Transverse colon (tissue), 4 donors: Measurements from ENCODE around the gene ZNF90. TPM values are rescaled to one million over a fixed set of nuclear protein-coding genes. Genes with fewer than 3 reads are reported as not detected.

ENCODE experiments used
- DNase-seq: peaks from one replicate; pipeline ENCODE4 v3.0.0-alpha.2; 2019
- H3K27ac ChIP-seq, 4 donors: fragments of 200-600 bp; sonication (generic); 2 replicates each; pipeline ENCODE4 v1.5.1; 2016 to 2018; ENCODE audit warnings: inconsistent platforms in 4 of 4
- H3K27me3 ChIP-seq: fragments of 200-600 bp; sonication (generic); 2 replicates; pipeline ENCODE4 v1.5.1; 2017; ENCODE audit warnings: inconsistent platforms
- H3K36me3 ChIP-seq, 4 donors: fragments of 200-600 bp; sonication (generic); 2 replicates each; pipeline ENCODE4 v1.5.1; 2017 to 2019; ENCODE audit warnings: inconsistent platforms in 4 of 4
- H3K4me1 ChIP-seq, 4 donors: fragments of 200-600 bp; sonication (generic); 2 replicates each; pipeline ENCODE4 v1.5.1; 2017 to 2020; ENCODE audit warnings: inconsistent platforms in 4 of 4
- H3K4me3 ChIP-seq, 4 donors: fragments of 200-600 bp; sonication (generic); 1 replicate in 1 of 4; 2 replicates in 3 of 4; pipeline versions ENCODE4 v1.5.1 to v1.6.1; 2017 to 2019; ENCODE audit warnings: inconsistent platforms in 4 of 4
- H3K9me3 ChIP-seq, 2 donors: fragments of 200-600 bp; sonication (generic); 2 replicates each; pipeline ENCODE4 v1.5.1; 2017 to 2019; ENCODE audit warnings: inconsistent platforms in 2 of 2
- CTCF ChIP-seq, 5 experiments: fragments of 200-600 bp in 3 of 5; fragments of 450-650 bp in 2 of 5; sonication (generic) in 3 of 5; IDR thresholded peaks; 1 replicate in 2 of 5; 2 replicates in 3 of 5; pipeline ENCODE4 v1.5.1; 2016 to 2017; ENCODE audit warnings: antibody characterized with exemption in 5 of 5, inconsistent platforms in 3 of 5, mild to moderate bottlenecking in 2 of 5, moderate library complexity in 1 of 5
- EP300 ChIP-seq: sonication (generic); formaldehyde crosslinking; IDR thresholded peaks from one replicate; pipeline ENCODE4 v1.6.1; 2017; ENCODE audit warnings: antibody characterized with exemption, low read depth
- POLR2A ChIP-seq: fragments of 450-650 bp; IDR thresholded peaks from one replicate; pipeline ENCODE4 v1.6.1; 2016; ENCODE audit warnings: antibody characterized with exemption, mild to moderate bottlenecking, moderate library complexity
- POLR2AphosphoS5 ChIP-seq, 3 donors: sonication (generic); formaldehyde crosslinking; IDR thresholded peaks; one replicate each; pipeline ENCODE4 v1.6.1; 2016; ENCODE audit warnings: antibody characterized with exemption in 3 of 3
- WGBS, 2 donors: methylation state at CpG; one replicate each; pipeline ENCODE4 v1.1.5; 2018; ENCODE audit warnings: low coverage in 1 of 2; 5-methylcytosine and 5-hydroxymethylcytosine counted together
- in situ Hi-C, 4 donors: fragments of 200-750 bp; cut with MboI; loops; one replicate each; pipeline versions ENCODE4 v1.15.0 to v1.15.1; 2017; ENCODE audit warnings: low sequenced_read_pairs in 3 of 4, low pct_ligation_motif_present in 1 of 4, low pct_unique_long_range_greater_than_20kb in 1 of 4
- intact Hi-C: fragments of 100-400 bp; cut with DNase I; formaldehyde crosslinking; loops from one replicate; pipeline ENCODE4 v1.15.1; 2023; ENCODE audit warnings: low total_unique reads
- total RNA-seq, 4 donors: library from RNA; depleted of rRNA; stranded (reverse); fragments of >200 nt; gene quantifications; one replicate each; pipeline ENCODE4 v1.1.0, GENCODE V29; 2016

The ZNF90 gene
- total RNA-seq, 4 donors from 2014 or later: 3.4 to 24.5 (median 7.0) TPM

- Histone ChIP-seq H3K4me3 (no peak overlapping the region), H3K9me3 (no peaks in the 10 kb centered on the region), H3K27ac (no peak overlapping the region), H3K4me1 (no peaks in the 10 kb centered on the region), H3K36me3 (no peaks in the 10 kb centered on the region), H3K27me3 (no peaks in the 10 kb centered on the region)
- intact Hi-C loops: no loop called here
- 80 to 90% methylated on average over 2 to 4 of the region's 4 CpGs for WGBS, 2 donors
- in situ Hi-C loops: no loop called here
- no peak for TF ChIP-seq POLR2AphosphoS5 (IDR thresholded peaks at IDR 0.05)
- no peak for TF ChIP-seq CTCF (IDR thresholded peaks at IDR 0.05)
- TF ChIP-seq EP300: no peak
- no peak for TF ChIP-seq POLR2A
- DNase-seq: no peak
Measured at GRCh38 chr19:20154636-20155035, 76.8 kb downstream of the ZNF90 start.

- DNase-seq: no peak
- TF ChIP-seq POLR2A: no peak
- no peak for TF ChIP-seq EP300
- TF ChIP-seq POLR2AphosphoS5 (IDR thresholded peaks at IDR 0.05): no peak
- no peak for TF ChIP-seq CTCF (IDR thresholded peaks at IDR 0.05)
- no peaks in the 10 kb centered on the region for H3K9me3 ChIP-seq
- H3K36me3 ChIP-seq: no peaks in the 10 kb centered on the region
- peaks cover 1 to 3% (median 2%) of the 10 kb centered on the region in 4 donors for H3K4me1 ChIP-seq
- in situ Hi-C loops: no loop called here
- WGBS, 2 donors: 65 to 83% methylated on average over 2 to 3 of the region's 3 CpGs
- H3K4me3 ChIP-seq: no peak overlapping the region
- intact Hi-C loops: no loop called here
- H3K27ac ChIP-seq: no peak overlapping the region
- no peaks in the 10 kb centered on the region for H3K27me3 ChIP-seq
Measured at GRCh38 chr19:20162821-20163220, 85.0 kb downstream of the ZNF90 start.

GRCh38 chr19:20164456-20164855 lies 86.7 kb downstream of the ZNF90 start:
- intact Hi-C loops: no loop called here
- H3K36me3 ChIP-seq: no peaks in the 10 kb centered on the region
- H3K4me1 ChIP-seq: peaks cover 5 to 14% (median 7%) of the 10 kb centered on the region in 4 donors
- H3K27ac ChIP-seq: no peak overlapping the region
- no peaks in the 10 kb centered on the region for H3K27me3 ChIP-seq
- WGBS, 2 donors: 93 to 100% methylated on average over 1 of the region's 1 CpG
- no peak for DNase-seq
- no peaks in the 10 kb centered on the region for H3K9me3 ChIP-seq
- no peak overlapping the region for H3K4me3 ChIP-seq
- in situ Hi-C loops: no loop called here
- TF ChIP-seq EP300 (no peak), POLR2AphosphoS5 (IDR thresholded peaks at IDR 0.05) (no peak), CTCF (IDR thresholded peaks at IDR 0.05) (no peak), POLR2A (no peak)

GRCh38 chr19:20165971-20166592 lies 88.3 kb downstream of the ZNF90 start:
- no peak for TF ChIP-seq POLR2A
- TF ChIP-seq CTCF (IDR thresholded peaks at IDR 0.05): no peak
- TF ChIP-seq EP300: no peak
- TF ChIP-seq POLR2AphosphoS5 (IDR thresholded peaks at IDR 0.05): no peak
- no peak overlapping the region for H3K27ac ChIP-seq
- H3K9me3 ChIP-seq: peaks cover 0 to 3% of the 10 kb centered on the region in 2 donors
- H3K36me3 ChIP-seq: peaks cover 0 to 1% (median 0%) of the 10 kb centered on the region in 4 donors
- whole genome bisulfite sequencing, 2 donors: 67 to 71% methylated on average over 4 to 7 of the region's 7 CpGs
- DNase-seq: no peak
- H3K4me1 ChIP-seq: peaks cover 5 to 14% (median 7%) of the 10 kb centered on the region in 4 donors
- in situ Hi-C loops (no loop called here), intact Hi-C loops (no loop called here)
- no peak overlapping the region for H3K4me3 ChIP-seq
- H3K27me3 ChIP-seq: no peaks in the 10 kb centered on the region
